Measurements from ENCODE around the gene TSPOAP1. TPM values are rescaled to one million over a fixed set of nuclear protein-coding genes. Genes with fewer than 3 reads are reported as not detected.

Gene TSPOAP1
- total and polyA plus RNA-seq, 2 of the 13 experiments (the other 11 are each of a cell fraction or from before 2014, with no cell fraction given): not detected

DNA sequence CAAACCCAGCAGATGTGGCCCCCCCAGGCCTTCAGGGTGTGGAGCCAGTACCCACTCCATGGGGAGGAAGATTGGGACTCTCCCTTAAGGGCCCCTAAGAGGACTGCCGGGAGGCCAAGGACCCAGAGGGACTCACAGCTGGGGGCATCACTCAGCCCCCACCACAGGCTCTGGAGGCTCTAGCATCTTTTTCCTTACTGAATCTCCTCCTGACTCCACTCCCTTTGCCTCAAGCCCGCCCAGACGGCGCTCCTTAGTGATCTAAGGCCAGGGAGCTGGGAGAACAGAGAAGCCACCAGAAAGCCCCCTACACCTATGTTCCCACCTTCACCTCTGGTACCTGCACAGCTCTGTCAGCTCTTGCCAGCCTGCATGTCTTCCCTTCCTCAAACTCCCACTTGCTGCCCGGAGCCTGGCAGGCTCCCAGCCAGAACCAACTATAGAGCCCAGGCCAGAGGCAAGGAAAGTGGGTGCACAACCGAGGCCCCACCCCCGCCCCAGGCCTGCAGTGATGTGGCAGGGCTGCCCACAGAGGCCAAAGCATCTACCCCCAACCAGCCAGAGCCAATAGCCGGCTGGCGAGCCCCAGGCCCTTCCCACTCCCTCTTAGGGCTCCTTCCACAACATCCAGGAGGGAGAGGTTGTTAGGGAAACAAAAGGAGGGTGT, 25.5 kb downstream of the TSPOAP1 start:
- WGBS (ENCODE audit: low lambda C conversion rate): 19% methylated on average over 9 of the region's 9 CpGs
- H3K79me2 ChIP-seq (ENCODE audit: insufficient read depth, low read length): no peaks in the 10 kb centered on the region
- ChIA-PET POLR2A (no interaction called here), CTCF (ENCODE audit: low intra/inter-chr PET ratio, low total read pairs) (no interaction called here)
- DNase-seq (ENCODE audit: low spot score): no peak
- BruUV-seq (replicated peaks): no TSS peak
- FAIRE-seq: no peak
- no peaks in the 10 kb centered on the region for H3K36me3 ChIP-seq (replicated peaks in 1 of 2; ENCODE audit: control insufficient read depth in 1 of 2, insufficient read depth in 2 of 2, low read length in 2 of 2)
- H3K9me3 ChIP-seq (ENCODE audit: low read length): no peaks in the 10 kb centered on the region
- TF ChIP-seq PRPF4 (IDR thresholded peaks at IDR 0.05; ENCODE audit: low read depth, low read length, poor library complexity, severe bottlenecking) (no peak), PAF1 (CRISPR knock-in tag; IDR thresholded peaks at IDR 0.05) (no peak), SUZ12 (IDR thresholded peaks at IDR 0.05; ENCODE audit: low read depth, low read length) (no peak), ZNF678 (CRISPR knock-in tag; IDR thresholded peaks at IDR 0.05) (no peak), ZC3H4 (CRISPR knock-in tag; IDR thresholded peaks at IDR 0.05; ENCODE audit: borderline replicate concordance) (no peak), ZNF772 (CRISPR knock-in tag; IDR thresholded peaks at IDR 0.05) (no peak), GATAD1 (CRISPR knock-in tag; IDR thresholded peaks at IDR 0.05) (no peak), ZNF138 (CRISPR knock-in tag; IDR thresholded peaks at IDR 0.05; ENCODE audit: low read depth) (no peak), IKZF1 (IDR thresholded peaks at IDR 0.05) (no peak), SKI (IDR thresholded peaks at IDR 0.05; ENCODE audit: partially characterized antibody) (no peak), DZIP1 (CRISPR knock-in tag; IDR thresholded peaks at IDR 0.05) (no peak), ZNF720 (CRISPR knock-in tag; IDR thresholded peaks at IDR 0.05) (no peak), ZBTB7B (CRISPR knock-in tag; IDR thresholded peaks at IDR 0.05) (no peak), PAX8 (CRISPR knock-in tag; IDR thresholded peaks at IDR 0.05; ENCODE audit: borderline replicate concordance) (no peak), CHD4 (IDR thresholded peaks at IDR 0.05; ENCODE audit: borderline replicate concordance, low read length) (no peak), ZNF317 (CRISPR knock-in tag; IDR thresholded peaks at IDR 0.05) (no peak), REPIN1 (CRISPR knock-in tag; IDR thresholded peaks at IDR 0.05; ENCODE audit: borderline replicate concordance, low read depth) (no peak), ELF4 (CRISPR knock-in tag; IDR thresholded peaks at IDR 0.05; ENCODE audit: borderline replicate concordance) (no peak)
- TF ChIP-seq, protein P1, sequence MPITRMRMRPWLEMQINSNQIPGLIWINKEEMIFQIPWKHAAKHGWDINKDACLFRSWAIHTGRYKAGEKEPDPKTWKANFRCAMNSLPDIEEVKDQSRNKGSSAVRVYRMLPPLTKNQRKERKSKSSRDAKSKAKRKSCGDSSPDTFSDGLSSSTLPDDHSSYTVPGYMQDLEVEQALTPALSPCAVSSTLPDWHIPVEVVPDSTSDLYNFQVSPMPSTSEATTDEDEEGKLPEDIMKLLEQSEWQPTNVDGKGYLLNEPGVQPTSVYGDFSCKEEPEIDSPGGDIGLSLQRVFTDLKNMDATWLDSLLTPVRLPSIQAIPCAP (CRISPR knock-in tag; IDR thresholded peaks at IDR 0.05; ENCODE audit: low read depth): no peak
- TF ChIP-seq, protein P2, sequence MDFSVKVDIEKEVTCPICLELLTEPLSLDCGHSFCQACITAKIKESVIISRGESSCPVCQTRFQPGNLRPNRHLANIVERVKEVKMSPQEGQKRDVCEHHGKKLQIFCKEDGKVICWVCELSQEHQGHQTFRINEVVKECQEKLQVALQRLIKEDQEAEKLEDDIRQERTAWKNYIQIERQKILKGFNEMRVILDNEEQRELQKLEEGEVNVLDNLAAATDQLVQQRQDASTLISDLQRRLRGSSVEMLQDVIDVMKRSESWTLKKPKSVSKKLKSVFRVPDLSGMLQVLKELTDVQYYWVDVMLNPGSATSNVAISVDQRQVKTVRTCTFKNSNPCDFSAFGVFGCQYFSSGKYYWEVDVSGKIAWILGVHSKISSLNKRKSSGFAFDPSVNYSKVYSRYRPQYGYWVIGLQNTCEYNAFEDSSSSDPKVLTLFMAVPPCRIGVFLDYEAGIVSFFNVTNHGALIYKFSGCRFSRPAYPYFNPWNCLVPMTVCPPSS (IDR thresholded peaks at IDR 0.05): no peak
- H3K4me1 ChIP-seq (ENCODE audit: insufficient read depth, low read length): 0 out of 2 replicates have a peak, but pooled peaks cover under 1% of the 10 kb centered on the region
- peaks cover 11 to 58% of the 10 kb centered on the region in 2 experiments; a peak in 4 of 5 replicates for H3K27me3 ChIP-seq (ENCODE audit: control insufficient read depth in 1 of 2, insufficient read depth in 2 of 2, low read length in 2 of 2)
- no peak overlapping the region for H3K27ac ChIP-seq (ENCODE audit: extremely low read length, insufficient read depth, low read length)
- no peak overlapping the region for H3K4me2 ChIP-seq (ENCODE audit: low read depth, low read length)
- H4K20me1 ChIP-seq (ENCODE audit: insufficient read depth, low read length): no peaks in the 10 kb centered on the region
- no peak overlapping the region for H2AFZ ChIP-seq (ENCODE audit: low read length)
- in situ Hi-C loops (cut with HindIII; ENCODE audit: extremely low pct_ligation_motif_present, low pct_unique_long_range_greater_than_20kb) (no loop called here), intact Hi-C loops (cut with micrococcal nuclease; ENCODE audit: unreplicated experiment) (no loop called here)
- no peak overlapping the region for H3K9ac ChIP-seq (ENCODE audit: insufficient read depth, low read depth, low read length)
- H3K4me3 ChIP-seq (replicated peaks in 1 of 3; ENCODE audit: insufficient read depth in 1 of 3, low read depth in 2 of 3, low read length in 3 of 3): no peak overlapping the region
- no peak for ATAC-seq

Data from HepG2 (cell line).